GM12891 (cell line): Measurements from ENCODE around the gene DNASE1L2.

Experiments used
- PAX5 ChIP-seq: IDR thresholded peaks from 2 replicates; pipeline ENCODE4 v1.6.1; 2011; ENCODE audit warnings: low read length, moderate library complexity, mild to moderate bottlenecking; ENCODE audit not compliant: insufficient read depth, severe bottlenecking
- POLR2A ChIP-seq: IDR thresholded peaks from 2 replicates; pipeline ENCODE4 v1.6.1; 2011; ENCODE audit warnings: low read depth, low read length, control low read depth
- POLR2AphosphoS5 ChIP-seq: IDR thresholded peaks from 2 replicates; pipeline ENCODE4 v1.6.1; 2011; ENCODE audit warnings: low read depth, low read length, control low read depth
- POU2F2 ChIP-seq: IDR thresholded peaks from 2 replicates; pipeline ENCODE4 v1.6.1; 2011; ENCODE audit warnings: low read depth, mild to moderate bottlenecking, control low read depth, low read length, moderate library complexity
- SPI1 ChIP-seq: IDR thresholded peaks from 2 replicates; pipeline ENCODE4 v1.6.1; 2011; ENCODE audit warnings: low read depth, low read length, control low read depth
- TAF1 ChIP-seq: IDR thresholded peaks from 2 replicates; pipeline ENCODE4 v1.6.1; 2011; ENCODE audit warnings: low read depth, low read length, control low read depth

- no peak for TF ChIP-seq POLR2AphosphoS5
- TF ChIP-seq POLR2A, result no peak
- TF ChIP-seq SPI1, result no peak
- no peak for TF ChIP-seq TAF1
- TF ChIP-seq POU2F2, result no peak
- TF ChIP-seq PAX5, result no peak
Observed at GRCh38 chr16:2208308-2208707, 27.9 kb upstream of the DNASE1L2 start.
